ENCODE results near the gene RNF175. TPM values are rescaled to one million over a fixed set of nuclear protein-coding genes. Genes with fewer than 3 reads are reported as not detected.
A peak's percentile ranks its signal among the peaks of the same experiment; 100 is the strongest.

The RNF175 gene
- total RNA-seq, 1 donor from 2014 or later = 2.0 TPM

GRCh38 chr4:153791746-153792617 lies 32.2 kb upstream of the RNF175 start:
- no peaks in the 10 kb centered on the region for H3K36me3 ChIP-seq (ENCODE audit: control insufficient read depth, insufficient read depth, low read length)
- H3K4me3 ChIP-seq (ENCODE audit: low read depth, low read length) = peak overlapping the region; percentile 38
- peak; percentile 74 for TF ChIP-seq CTCF (IDR thresholded peaks at IDR 0.05; ENCODE audit: insufficient read depth, low read length, poor library complexity, severe bottlenecking)
- H3K27me3 ChIP-seq (ENCODE audit: control insufficient read depth, insufficient read depth, low read length) = peaks cover 61% of the 10 kb centered on the region
- no peak for DNase-seq (ENCODE audit: low read depth)

GRCh38 chr4:153790962-153791551 lies 31.2 kb upstream of the RNF175 start:
- Histone ChIP-seq H3K4me3 (ENCODE audit: low read depth, low read length) (no peak overlapping the region), H3K36me3 (ENCODE audit: control insufficient read depth, insufficient read depth, low read length) (no peaks in the 10 kb centered on the region), H3K27me3 (ENCODE audit: control insufficient read depth, insufficient read depth, low read length) (peaks cover 66% of the 10 kb centered on the region)
- DNase-seq (ENCODE audit: low read depth) = no peak
- TF ChIP-seq CTCF (IDR thresholded peaks at IDR 0.05; ENCODE audit: insufficient read depth, low read length, poor library complexity, severe bottlenecking) = peak; percentile 47

- Histone ChIP-seq H3K4me3 (ENCODE audit: low read depth, low read length) (no peak overlapping the region), H3K27me3 (ENCODE audit: control insufficient read depth, insufficient read depth, low read length) (peaks cover 67% of the 10 kb centered on the region), H3K36me3 (ENCODE audit: control insufficient read depth, insufficient read depth, low read length) (no peaks in the 10 kb centered on the region)
- TF ChIP-seq CTCF (IDR thresholded peaks at IDR 0.05; ENCODE audit: insufficient read depth, low read length, poor library complexity, severe bottlenecking) = no peak
- no peak for DNase-seq (ENCODE audit: low read depth)
Measured at GRCh38 chr4:153790500-153790865, 30.7 kb upstream of the RNF175 start.

GRCh38 chr4:153789741-153790499 lies 30.1 kb upstream of the RNF175 start:
- Histone ChIP-seq H3K27me3 (ENCODE audit: control insufficient read depth, insufficient read depth, low read length) (peaks cover 67% of the 10 kb centered on the region), H3K36me3 (ENCODE audit: control insufficient read depth, insufficient read depth, low read length) (no peaks in the 10 kb centered on the region), H3K4me3 (ENCODE audit: low read depth, low read length) (no peak overlapping the region)
- no peak for DNase-seq (ENCODE audit: low read depth)
- no peak for TF ChIP-seq CTCF (IDR thresholded peaks at IDR 0.05; ENCODE audit: insufficient read depth, low read length, poor library complexity, severe bottlenecking)

- no peaks in the 10 kb centered on the region for H3K36me3 ChIP-seq (ENCODE audit: control insufficient read depth, insufficient read depth, low read length)
- H3K27me3 ChIP-seq (ENCODE audit: control insufficient read depth, insufficient read depth, low read length) = peaks cover 73% of the 10 kb centered on the region
- TF ChIP-seq CTCF (IDR thresholded peaks at IDR 0.05; ENCODE audit: insufficient read depth, low read length, poor library complexity, severe bottlenecking) = no peak
- H3K4me3 ChIP-seq (ENCODE audit: low read depth, low read length) = peak within 1 kb of the TSS; percentile 25
- no peak for DNase-seq (ENCODE audit: low read depth)
Measured at GRCh38 chr4:153788413-153789276, 28.8 kb upstream of the RNF175 start, which contains the start of gene SFRP2. Gene SFRP2, minus strand, starts transcription at chr4:153789083. Its CDS starts 248 bp downstream, at chr4:153788835.
